ENCODE data around the gene LY6G6F.

The LY6G6F gene

DNA sequence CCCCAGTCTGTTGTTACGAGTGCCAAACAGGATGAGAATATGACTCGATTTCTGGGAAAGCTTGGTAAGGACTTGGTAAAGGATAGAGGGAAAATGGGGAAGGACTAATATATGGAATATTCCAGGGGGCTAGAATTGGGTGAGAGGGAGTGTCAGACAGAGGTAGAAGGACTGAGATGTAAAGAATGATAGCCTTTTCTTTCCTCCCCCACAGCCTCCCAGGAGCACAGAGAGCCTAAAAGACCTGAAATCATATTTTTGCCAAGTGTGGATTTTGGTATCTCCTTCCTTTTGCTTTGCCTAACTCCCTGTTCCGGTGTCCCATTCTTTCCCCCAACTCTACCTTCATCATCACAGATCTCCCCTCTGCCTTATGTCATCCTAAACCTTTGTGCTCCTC lies 36.2 kb downstream of the LY6G6F start:
- FAIRE-seq: no peak

DNA sequence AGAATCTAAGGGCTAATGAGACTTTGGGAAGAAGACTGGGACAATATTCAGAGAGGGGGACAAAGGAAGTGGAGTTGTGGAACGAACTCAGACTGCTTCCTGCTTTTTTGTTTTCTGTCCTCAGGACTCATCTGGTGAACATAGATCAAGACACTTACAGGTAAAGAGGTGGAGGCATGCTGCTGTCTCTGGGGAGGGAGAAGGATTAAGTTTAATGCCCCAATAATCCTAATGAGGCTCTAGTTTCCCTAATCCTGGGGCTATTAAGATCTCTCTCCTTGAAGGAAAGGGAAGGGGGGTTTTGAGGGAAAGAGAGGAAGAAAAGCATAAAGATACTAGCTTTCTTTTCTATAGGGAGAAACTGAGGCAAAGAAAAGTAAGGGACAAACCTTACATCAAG lies 37.8 kb downstream of the LY6G6F start:
- no peak for FAIRE-seq

DNA sequence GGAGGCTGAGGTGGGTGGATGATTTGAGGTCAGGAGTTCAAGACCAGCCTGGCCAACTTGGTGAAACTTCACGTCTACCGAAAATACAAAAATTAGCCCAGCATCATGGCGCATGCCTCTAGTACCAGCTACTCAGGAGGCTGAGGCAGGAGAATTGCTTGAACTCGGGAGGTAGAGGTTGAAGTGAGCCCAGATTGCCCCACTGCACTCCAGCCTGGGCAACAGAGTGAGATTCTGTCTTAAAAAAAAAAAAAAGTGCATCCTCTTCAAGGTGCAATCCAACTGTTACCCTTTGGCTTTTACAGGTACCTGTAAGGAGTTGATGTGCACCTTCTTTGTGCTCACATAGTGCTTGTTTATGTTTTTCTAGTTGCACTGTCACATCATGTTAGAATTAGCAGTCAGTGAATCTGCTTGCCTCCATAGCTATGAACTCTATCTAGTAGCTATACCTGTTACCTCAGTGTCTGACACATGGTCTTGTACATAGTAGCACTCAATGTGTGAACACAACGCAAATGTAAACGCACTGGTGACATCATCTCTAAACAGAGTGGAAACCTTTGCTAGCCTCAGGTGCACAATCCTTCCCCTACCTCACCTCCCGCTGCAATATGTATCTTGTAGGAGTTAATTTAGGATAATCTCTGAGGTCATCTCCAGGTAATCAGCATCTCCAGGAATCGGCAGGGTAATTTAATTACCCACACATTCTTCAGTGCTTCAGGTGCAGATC lies 42.8 kb downstream of the LY6G6F start:
- FAIRE-seq: no peak

DNA sequence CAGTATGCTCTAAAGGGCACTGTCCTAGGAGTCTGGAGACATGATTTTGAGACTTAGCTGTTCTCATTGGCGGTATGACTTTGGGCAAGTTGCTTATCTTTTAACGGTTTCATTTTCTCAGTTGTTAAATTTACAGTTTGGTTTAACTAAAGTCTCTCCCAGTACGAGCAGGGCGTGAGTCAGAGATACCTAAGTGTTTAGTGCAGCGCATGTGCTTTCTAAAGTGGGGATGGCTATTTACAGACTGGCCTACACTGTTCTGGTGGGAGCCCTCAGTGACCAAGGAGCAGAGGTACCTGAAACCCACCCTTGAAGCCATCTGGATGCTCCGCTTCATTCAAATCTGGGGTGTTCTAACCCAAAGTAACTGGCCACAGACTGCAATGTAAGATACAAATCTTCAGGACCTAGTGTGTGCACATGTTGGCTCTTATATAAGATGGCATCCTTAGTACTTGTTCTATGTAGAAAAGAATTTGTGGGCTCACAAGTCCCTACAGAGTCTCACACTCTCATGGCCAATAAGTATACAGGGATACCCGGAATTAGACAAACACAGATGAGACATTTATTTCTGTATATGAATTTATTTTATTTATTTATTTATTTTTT lies 43.9 kb downstream of the LY6G6F start:
- no peak for FAIRE-seq

DNA sequence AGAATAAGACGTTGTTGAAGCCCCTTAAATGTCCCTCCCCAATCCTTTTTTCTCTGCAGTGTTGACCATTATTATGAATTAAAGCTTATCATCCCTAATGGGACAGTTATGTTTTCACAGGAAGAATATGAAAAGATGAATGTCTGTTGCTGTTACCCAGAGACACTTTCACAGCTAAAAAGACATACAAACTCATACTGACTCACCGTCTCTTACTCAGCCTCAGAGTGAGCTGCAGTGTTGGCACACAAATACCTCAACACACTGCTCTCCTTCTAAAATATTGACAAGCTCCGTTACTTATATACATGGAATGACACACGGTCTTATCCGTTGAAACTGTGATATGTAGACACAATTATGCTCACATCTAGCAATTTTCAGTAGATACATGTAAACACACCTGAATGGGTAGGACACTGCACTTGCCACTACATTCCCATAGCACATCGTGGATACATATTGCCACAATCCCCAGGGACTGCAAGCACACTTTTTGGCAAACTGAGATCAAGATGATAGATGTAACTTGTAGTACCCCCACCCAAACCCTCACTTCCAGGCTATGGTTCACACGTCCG lies 46.2 kb downstream of the LY6G6F start:
- FAIRE-seq: no peak

DNA sequence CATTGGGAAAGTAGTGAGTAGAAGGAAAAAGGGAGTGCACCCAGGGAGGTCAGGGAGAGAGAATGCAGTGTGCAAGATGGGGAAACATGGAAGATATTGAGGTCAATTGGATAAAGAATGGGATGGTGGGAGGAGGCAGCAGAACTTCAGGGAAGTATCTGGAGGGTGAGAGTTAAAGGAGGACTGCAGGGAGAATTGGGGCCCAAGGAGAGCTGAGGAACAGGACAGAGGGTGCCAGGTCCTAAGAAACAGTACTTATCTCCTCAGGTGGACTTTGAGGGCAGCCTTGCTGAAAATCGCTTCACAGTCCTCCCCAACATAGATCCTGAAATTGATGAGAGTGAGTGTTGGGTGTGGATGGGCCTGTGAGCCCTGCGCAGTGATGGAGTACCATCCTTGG lies 51.6 kb downstream of the LY6G6F start:
- FAIRE-seq: no peak
